ENCODE results near the gene ZBTB7C.

The ZBTB7C gene

DNA sequence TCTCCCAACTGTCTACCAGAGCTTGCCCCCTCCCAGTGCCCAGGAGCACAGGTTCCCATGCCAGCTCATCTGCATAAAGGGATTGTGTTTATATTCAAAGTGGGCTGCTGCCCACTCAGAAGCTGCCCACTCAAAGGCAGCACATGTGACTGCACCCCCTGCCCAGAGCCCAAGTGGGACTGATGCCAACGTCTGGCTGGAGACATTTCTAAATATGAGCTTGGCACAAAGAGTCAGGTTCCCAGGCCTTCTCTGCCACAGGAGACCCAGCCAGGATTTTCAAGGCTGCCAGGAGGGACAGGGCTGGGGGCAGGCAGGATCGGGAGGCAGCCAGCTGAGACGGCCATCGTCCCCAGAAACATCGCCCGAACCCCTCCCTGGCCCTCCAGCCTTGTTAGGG, 67.1 kb downstream of the ZBTB7C start:
- no peak overlapping the region for H3K4me3 ChIP-seq (ENCODE audit: low read depth, low read length)
- in situ Hi-C loops (cut with HindIII; ENCODE audit: low sequenced_read_pairs) = no loop called here
- no peak for DNase-seq (ENCODE audit: low read depth, low spot score)
- TF ChIP-seq, protein P1, sequence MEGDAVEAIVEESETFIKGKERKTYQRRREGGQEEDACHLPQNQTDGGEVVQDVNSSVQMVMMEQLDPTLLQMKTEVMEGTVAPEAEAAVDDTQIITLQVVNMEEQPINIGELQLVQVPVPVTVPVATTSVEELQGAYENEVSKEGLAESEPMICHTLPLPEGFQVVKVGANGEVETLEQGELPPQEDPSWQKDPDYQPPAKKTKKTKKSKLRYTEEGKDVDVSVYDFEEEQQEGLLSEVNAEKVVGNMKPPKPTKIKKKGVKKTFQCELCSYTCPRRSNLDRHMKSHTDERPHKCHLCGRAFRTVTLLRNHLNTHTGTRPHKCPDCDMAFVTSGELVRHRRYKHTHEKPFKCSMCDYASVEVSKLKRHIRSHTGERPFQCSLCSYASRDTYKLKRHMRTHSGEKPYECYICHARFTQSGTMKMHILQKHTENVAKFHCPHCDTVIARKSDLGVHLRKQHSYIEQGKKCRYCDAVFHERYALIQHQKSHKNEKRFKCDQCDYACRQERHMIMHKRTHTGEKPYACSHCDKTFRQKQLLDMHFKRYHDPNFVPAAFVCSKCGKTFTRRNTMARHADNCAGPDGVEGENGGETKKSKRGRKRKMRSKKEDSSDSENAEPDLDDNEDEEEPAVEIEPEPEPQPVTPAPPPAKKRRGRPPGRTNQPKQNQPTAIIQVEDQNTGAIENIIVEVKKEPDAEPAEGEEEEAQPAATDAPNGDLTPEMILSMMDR (IDR thresholded peaks at IDR 0.05; ENCODE audit: low read depth, low read length) = no peak

DNA sequence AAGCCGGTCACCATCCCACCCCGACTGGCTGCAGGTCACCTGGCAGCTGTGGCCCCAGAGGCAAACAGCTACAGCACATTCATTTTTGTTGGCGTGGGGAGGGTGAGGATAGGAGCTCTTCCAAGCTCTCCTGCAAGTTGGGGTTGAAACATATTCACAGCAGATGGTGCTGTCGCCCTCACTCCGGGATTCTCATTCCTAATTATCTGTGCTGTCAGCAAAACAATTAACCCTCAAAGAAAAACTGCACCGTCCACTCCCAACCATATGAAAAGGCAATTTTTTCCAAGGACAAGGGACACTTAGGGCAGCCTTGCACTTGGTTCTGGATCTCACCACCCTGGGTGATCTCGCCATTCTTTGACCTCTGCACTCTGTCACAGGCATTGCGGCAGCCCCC, 68.6 kb downstream of the ZBTB7C start:
- in situ Hi-C loops (cut with HindIII; ENCODE audit: low sequenced_read_pairs) = no loop called here
- no peak for DNase-seq (ENCODE audit: low read depth, low spot score)
- H3K4me3 ChIP-seq (ENCODE audit: low read depth, low read length) = no peak overlapping the region
- TF ChIP-seq, protein P1 (IDR thresholded peaks at IDR 0.05; ENCODE audit: low read depth, low read length) = no peak

DNA sequence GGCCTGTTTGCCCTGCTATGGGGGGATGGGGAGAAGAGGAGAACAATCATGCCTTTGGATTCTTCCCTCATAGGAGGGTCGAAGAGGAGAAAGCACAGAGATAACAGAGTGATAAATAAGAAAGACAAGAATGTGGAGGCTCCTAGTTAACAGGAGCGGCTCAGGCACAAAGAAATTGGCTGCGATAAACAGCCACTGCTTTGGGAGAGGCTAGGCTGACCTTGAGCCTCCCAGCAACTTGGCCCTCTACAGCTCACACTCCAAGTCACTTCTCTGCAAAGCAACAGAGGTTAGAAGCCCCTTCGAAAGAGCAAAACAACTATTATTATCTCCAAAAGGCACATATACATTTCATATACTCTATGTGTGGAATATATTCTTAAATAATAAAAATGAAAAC, 69.5 kb downstream of the ZBTB7C start:
- no peak overlapping the region for H3K4me3 ChIP-seq (ENCODE audit: low read depth, low read length)
- DNase-seq (ENCODE audit: low read depth, low spot score) = no peak
- TF ChIP-seq, protein P1 (IDR thresholded peaks at IDR 0.05; ENCODE audit: low read depth, low read length) = no peak
- in situ Hi-C loops (cut with HindIII; ENCODE audit: low sequenced_read_pairs) = no loop called here

DNA sequence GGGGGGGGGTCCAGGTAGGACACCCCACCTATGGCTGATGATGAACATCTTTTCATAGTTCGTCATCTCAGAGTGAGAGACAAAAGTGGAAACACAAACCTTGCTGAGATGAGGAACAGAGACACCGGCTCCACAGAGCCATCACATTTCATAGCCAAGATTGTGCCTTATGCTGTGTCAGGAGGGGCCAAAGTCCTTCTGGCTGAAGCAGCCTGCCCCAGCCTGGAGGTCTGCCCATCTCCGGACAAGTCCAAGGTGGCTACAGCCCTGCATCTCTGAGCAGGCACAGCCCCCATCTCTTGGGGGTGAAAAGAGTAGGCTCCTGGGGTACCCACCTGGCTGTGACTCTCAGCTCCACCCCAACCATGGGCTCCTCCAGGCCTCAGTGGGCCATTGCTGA, 70.3 kb downstream of the ZBTB7C start:
- DNase-seq (ENCODE audit: low read depth, low spot score) = no peak
- TF ChIP-seq, protein P1 (IDR thresholded peaks at IDR 0.05; ENCODE audit: low read depth, low read length) = no peak
- H3K4me3 ChIP-seq (ENCODE audit: low read depth, low read length) = no peak overlapping the region
- in situ Hi-C loops (cut with HindIII; ENCODE audit: low sequenced_read_pairs) = no loop called here

- H3K4me3 ChIP-seq (ENCODE audit: low read depth, low read length) = no peak overlapping the region
- TF ChIP-seq, protein P1 (IDR thresholded peaks at IDR 0.05; ENCODE audit: low read depth, low read length) = no peak
- in situ Hi-C loops (cut with HindIII; ENCODE audit: low sequenced_read_pairs) = no loop called here
- DNase-seq (ENCODE audit: low read depth, low spot score) = no peak
Measured at GRCh38 chr18:48337053-48337452, 72.1 kb downstream of the ZBTB7C start.

- no peak overlapping the region for H3K4me3 ChIP-seq (ENCODE audit: low read depth, low read length)
- DNase-seq (ENCODE audit: low read depth, low spot score) = no peak
- TF ChIP-seq, protein P1 (IDR thresholded peaks at IDR 0.05; ENCODE audit: low read depth, low read length) = no peak
- in situ Hi-C loops (cut with HindIII; ENCODE audit: low sequenced_read_pairs) = no loop called here
Measured at GRCh38 chr18:48336332-48336731, 72.9 kb downstream of the ZBTB7C start.

- no peak overlapping the region for H3K4me3 ChIP-seq (ENCODE audit: low read depth, low read length)
- in situ Hi-C loops (cut with HindIII; ENCODE audit: low sequenced_read_pairs) = no loop called here
- TF ChIP-seq, protein P1 (IDR thresholded peaks at IDR 0.05; ENCODE audit: low read depth, low read length) = no peak
- no peak for DNase-seq (ENCODE audit: low read depth, low spot score)
Measured at GRCh38 chr18:48335829-48336228, 73.4 kb downstream of the ZBTB7C start.
